Measurements from ENCODE around the gene GNG11. TPM values are rescaled to one million over a fixed set of nuclear protein-coding genes. Genes with fewer than 3 reads are reported as not detected.

GNG11 gene
- total RNA-seq, 2 experiments from 2014 or later: not detected

GRCh38 chr7:93883917-93884345 is 37.6 kb upstream of the GNG11 start:
- H3K4me3 Mint-ChIP-seq: no peak overlapping the region
- no peaks in the 10 kb centered on the region for H3K36me3 Mint-ChIP-seq (ENCODE audit: low read depth)
- POLR2A ChIA-PET: no interaction called here
- H3K36me3 ChIP-seq (ENCODE audit: insufficient read depth, low read length): no peaks in the 10 kb centered on the region
- DNase-seq (no peak), ATAC-seq (ENCODE audit: poor library complexity) (no peak)
- peaks cover 15% of the 10 kb centered on the region for H3K27me3 Mint-ChIP-seq
- CTCF ChIA-PET: no interaction called here
- intact Hi-C loops (cut with DNase I, micrococcal nuclease): no loop called here
- H3K4me1 ChIP-seq (ENCODE audit: insufficient read depth, low read length): no peaks in the 10 kb centered on the region
- no peaks in the 10 kb centered on the region for H3K9me3 ChIP-seq (ENCODE audit: control insufficient read depth in 1 of 2, insufficient read depth in 1 of 2, low read length in 2 of 2)
- H3K27me3 ChIP-seq (ENCODE audit: control insufficient read depth in 1 of 2, insufficient read depth in 2 of 2, low read length in 2 of 2): peaks cover 0 to under 1% of the 10 kb centered on the region in 2 experiments
- no peak overlapping the region for H3K27ac ChIP-seq (ENCODE audit: low read depth in 1 of 2, low read length in 2 of 2)
- H3K4me3 ChIP-seq (ENCODE audit: low read length): no peak overlapping the region
- no peaks in the 10 kb centered on the region for H3K4me1 Mint-ChIP-seq (ENCODE audit: low read depth)
- H3K27ac Mint-ChIP-seq: no peak overlapping the region
- peaks cover 4% of the 10 kb centered on the region for H3K9me3 Mint-ChIP-seq
- TF ChIP-seq CTCF (IDR thresholded peaks at IDR 0.05): no peak

GRCh38 chr7:93884541-93884940 is 37.0 kb upstream of the GNG11 start:
- Mint-ChIP-seq H3K4me3 (no peak overlapping the region), H3K27me3 (peaks cover 21% of the 10 kb centered on the region)
- TF ChIP-seq CTCF (IDR thresholded peaks at IDR 0.05): no peak

GRCh38 chr7:93889261-93889660 is 32.3 kb upstream of the GNG11 start:
- Mint-ChIP-seq H3K4me3 (no peak overlapping the region), H3K9me3 (no peaks in the 10 kb centered on the region), H3K36me3 (ENCODE audit: low read depth) (no peaks in the 10 kb centered on the region), H3K4me1 (ENCODE audit: low read depth) (peaks cover 9% of the 10 kb centered on the region), H3K27me3 (peaks cover 59% of the 10 kb centered on the region), H3K27ac (no peak overlapping the region)
- H3K27me3 ChIP-seq (ENCODE audit: control insufficient read depth in 1 of 2, insufficient read depth in 2 of 2, low read length in 2 of 2): peaks cover 12 to 21% of the 10 kb centered on the region in 2 experiments
- no peak overlapping the region for H3K27ac ChIP-seq (ENCODE audit: low read depth in 1 of 2, low read length in 2 of 2)
- ATAC-seq (ENCODE audit: poor library complexity): no peak
- no peak for TF ChIP-seq CTCF (IDR thresholded peaks at IDR 0.05)
- no peaks in the 10 kb centered on the region for H3K36me3 ChIP-seq (ENCODE audit: insufficient read depth, low read length)
- peaks cover 0 to 9% of the 10 kb centered on the region in 2 experiments for H3K9me3 ChIP-seq (ENCODE audit: control insufficient read depth in 1 of 2, insufficient read depth in 1 of 2, low read length in 2 of 2)
- ChIA-PET CTCF (no interaction called here), POLR2A (no interaction called here)
- no peak overlapping the region for H3K4me3 ChIP-seq (ENCODE audit: low read length)
- H3K4me1 ChIP-seq (ENCODE audit: insufficient read depth, low read length): peaks cover 3% of the 10 kb centered on the region
- no peak for DNase-seq
- intact Hi-C loops (cut with DNase I, micrococcal nuclease): no loop called here

More at GRCh38 chr7:93884541-93884940, 37.0 kb upstream of the GNG11 start:
- Histone ChIP-seq H3K27me3 (ENCODE audit: control insufficient read depth in 1 of 2, insufficient read depth in 2 of 2, low read length in 2 of 2) (peaks cover 0 to 2% of the 10 kb centered on the region in 2 experiments), H3K36me3 (ENCODE audit: insufficient read depth, low read length) (no peaks in the 10 kb centered on the region), H3K27ac (ENCODE audit: low read depth in 1 of 2, low read length in 2 of 2) (no peak overlapping the region), H3K9me3 (ENCODE audit: control insufficient read depth in 1 of 2, insufficient read depth in 1 of 2, low read length in 2 of 2) (no peaks in the 10 kb centered on the region), H3K4me1 (ENCODE audit: insufficient read depth, low read length) (no peaks in the 10 kb centered on the region), H3K4me3 (ENCODE audit: low read length) (no peak overlapping the region)
- H3K36me3 Mint-ChIP-seq (ENCODE audit: low read depth): no peaks in the 10 kb centered on the region
- CTCF ChIA-PET: no interaction called here
- no peak overlapping the region for H3K27ac Mint-ChIP-seq
- intact Hi-C loops (cut with DNase I, micrococcal nuclease): no loop called here
- POLR2A ChIA-PET: no interaction called here
- H3K9me3 Mint-ChIP-seq: peaks cover 2% of the 10 kb centered on the region
- DNase-seq (no peak), ATAC-seq (ENCODE audit: poor library complexity) (no peak)
- H3K4me1 Mint-ChIP-seq (ENCODE audit: low read depth): peaks cover 1% of the 10 kb centered on the region

All from CD4-positive, alpha-beta T cell (primary cell).